DND-41 (cell line): Measurements from ENCODE around the gene RFX2.

Experiments used
- EZH2 ChIP-seq: IDR thresholded peaks from 3 replicates; pipeline ENCODE4 v1.6.1; 2012; ENCODE audit warnings: borderline replicate concordance, low read depth, mild to moderate bottlenecking, moderate library complexity, low read length, inconsistent platforms; ENCODE audit not compliant: severe bottlenecking
- TF ChIP-seq, protein P1 (sequence below): IDR thresholded peaks from 2 replicates; pipeline ENCODE4 v1.5.1; 2012; ENCODE audit warnings: borderline replicate concordance, low read length, moderate library complexity, mild to moderate bottlenecking; ENCODE audit not compliant: poor library complexity, severe bottlenecking; ENCODE audit errors: extremely low read depth

DNA sequence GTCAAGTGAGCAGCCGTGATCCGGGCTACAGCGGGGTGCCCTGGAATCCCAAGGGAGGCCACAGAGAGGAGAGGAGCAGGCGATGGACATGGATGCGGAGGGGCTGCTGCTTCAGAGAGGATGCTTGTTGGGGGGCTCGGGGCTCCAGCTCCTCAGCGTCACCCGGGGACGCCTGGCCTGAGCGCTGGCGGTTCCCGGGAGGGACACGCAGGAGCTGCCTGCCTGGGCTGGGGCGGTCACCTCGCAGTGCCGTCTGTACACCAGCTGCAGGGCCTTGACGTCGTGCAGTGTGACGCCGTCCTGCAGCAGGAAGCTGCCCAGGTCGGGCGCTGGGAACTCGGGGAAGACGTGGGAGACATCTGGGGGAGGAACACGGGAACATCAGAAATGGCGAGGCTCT, 102.4 kb downstream of the RFX2 start:
- TF ChIP-seq, protein P1, sequence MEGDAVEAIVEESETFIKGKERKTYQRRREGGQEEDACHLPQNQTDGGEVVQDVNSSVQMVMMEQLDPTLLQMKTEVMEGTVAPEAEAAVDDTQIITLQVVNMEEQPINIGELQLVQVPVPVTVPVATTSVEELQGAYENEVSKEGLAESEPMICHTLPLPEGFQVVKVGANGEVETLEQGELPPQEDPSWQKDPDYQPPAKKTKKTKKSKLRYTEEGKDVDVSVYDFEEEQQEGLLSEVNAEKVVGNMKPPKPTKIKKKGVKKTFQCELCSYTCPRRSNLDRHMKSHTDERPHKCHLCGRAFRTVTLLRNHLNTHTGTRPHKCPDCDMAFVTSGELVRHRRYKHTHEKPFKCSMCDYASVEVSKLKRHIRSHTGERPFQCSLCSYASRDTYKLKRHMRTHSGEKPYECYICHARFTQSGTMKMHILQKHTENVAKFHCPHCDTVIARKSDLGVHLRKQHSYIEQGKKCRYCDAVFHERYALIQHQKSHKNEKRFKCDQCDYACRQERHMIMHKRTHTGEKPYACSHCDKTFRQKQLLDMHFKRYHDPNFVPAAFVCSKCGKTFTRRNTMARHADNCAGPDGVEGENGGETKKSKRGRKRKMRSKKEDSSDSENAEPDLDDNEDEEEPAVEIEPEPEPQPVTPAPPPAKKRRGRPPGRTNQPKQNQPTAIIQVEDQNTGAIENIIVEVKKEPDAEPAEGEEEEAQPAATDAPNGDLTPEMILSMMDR = no peak
- no peak for TF ChIP-seq EZH2
